Stimulated activated CD8-positive, alpha-beta memory T cell treated with anti-CD3 and anti-CD28 coated beads, Interleukin-7, amount 100 ng/mL, for 1 hour (primary cell): ENCODE data around the gene LIF.
"Not testable (repeated sequence)": the region's sequence is repeated elsewhere in the genome, so short reads cannot be mapped to it uniquely, and the experiment has no call there.

ENCODE experiments used
- DNase-seq, 2 donors: peaks; one replicate each; pipeline ENCODE4 v3.0.0-alpha.2; 2020; ENCODE audit warnings: low read depth in 2 of 2

The LIF gene

DNA sequence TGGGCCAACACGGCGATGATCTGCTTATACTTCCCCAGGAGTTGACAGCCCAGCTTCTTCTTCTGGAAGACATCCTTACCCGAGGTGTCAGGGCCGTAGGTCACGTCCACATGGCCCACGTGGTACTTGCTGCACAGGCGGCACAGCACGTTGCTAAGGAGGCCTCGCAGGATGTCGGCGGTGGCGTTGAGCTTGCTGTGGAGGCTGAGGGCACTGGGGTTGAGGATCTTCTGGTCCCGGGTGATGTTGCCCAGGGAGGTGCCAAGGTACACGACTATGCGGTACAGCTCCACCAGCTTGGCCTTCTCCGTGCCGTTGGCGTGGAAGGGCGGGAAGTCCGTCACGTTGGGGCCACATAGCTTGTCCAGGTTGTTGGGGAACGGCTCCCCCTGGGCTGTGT, 2.9 kb downstream of the LIF start:
- DNase-seq = no peak

DNA sequence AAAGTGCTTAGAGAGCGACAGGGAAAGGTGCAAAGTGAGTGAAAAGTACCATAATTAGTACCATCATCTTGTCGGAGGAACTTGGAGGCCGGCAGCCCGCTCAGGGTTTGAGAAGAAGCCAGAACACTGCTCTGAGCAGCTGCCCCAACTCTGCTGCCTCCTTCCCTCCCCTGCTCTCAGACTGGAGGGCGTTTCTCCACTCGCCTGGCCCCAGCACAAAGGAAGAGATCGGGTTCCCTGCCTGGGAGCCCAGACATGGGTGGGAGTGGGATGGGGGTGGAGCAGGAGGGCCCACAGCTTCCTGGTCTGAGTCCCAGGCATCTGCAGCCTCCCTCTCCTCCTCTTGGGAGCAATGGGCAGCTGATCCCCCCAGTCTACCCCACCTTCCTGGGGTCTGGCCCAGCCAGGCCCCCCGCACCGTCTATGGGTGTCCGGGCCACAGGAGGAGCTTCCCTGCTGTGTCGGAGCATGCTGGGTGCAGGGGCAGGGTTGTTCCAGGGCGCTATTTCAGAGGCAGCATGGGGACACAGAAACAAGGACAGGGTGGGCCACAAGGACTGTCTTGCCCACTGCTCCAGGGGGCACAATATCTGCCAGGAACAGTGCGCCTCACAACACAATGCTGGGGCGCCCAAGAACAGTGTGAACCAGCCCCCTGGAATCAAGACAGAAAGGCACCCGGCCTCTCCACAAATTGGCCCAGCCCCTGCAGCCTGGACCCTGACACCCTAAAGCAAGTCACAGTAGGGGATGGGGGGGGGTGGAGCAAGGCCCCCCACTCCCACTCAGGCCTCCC, 4.8 kb downstream of the LIF start:
- DNase-seq = no peak

DNA sequence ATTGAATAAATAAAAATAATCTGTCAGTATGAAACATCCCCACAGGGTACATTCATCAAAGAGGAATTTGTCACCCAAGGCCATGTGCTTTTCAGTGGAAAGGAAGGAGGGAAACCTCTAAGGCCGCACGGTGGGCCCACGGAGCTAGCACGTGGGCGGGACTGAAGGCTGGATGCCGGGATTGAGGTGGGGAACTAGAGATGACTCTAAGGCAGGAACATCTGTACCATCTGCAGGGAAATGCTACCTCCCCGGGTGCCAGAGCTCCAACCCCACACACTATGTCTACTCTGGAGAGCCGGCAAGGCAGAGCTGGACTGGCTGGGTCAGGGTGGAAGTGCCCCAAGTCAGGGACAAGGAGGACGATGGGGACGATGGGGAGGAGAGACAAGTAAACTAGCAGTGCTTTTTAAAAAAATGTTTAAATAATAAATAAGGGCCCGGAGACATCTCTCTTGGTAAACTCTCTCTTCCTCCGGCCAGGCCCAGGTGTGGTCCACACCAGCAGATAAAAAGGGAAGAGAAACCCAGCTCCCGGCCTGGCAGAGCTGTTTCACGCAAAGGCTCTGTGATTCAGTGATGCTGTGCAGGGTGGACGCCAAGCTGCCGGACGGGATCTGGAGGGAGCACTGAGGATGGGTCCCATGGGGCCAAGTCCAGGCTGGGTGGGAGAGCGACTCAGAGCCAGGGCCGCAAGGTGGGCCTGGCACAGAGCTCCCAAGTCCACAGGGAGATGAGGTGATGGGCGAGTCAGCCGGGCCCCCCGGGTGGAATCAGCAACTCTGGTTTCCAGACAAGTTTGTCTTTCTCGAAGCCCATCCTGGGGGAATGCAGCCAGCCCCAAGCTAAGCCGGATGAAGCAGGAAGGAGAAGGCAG, 5.8 kb downstream of the LIF start:
- no peak for DNase-seq

DNA sequence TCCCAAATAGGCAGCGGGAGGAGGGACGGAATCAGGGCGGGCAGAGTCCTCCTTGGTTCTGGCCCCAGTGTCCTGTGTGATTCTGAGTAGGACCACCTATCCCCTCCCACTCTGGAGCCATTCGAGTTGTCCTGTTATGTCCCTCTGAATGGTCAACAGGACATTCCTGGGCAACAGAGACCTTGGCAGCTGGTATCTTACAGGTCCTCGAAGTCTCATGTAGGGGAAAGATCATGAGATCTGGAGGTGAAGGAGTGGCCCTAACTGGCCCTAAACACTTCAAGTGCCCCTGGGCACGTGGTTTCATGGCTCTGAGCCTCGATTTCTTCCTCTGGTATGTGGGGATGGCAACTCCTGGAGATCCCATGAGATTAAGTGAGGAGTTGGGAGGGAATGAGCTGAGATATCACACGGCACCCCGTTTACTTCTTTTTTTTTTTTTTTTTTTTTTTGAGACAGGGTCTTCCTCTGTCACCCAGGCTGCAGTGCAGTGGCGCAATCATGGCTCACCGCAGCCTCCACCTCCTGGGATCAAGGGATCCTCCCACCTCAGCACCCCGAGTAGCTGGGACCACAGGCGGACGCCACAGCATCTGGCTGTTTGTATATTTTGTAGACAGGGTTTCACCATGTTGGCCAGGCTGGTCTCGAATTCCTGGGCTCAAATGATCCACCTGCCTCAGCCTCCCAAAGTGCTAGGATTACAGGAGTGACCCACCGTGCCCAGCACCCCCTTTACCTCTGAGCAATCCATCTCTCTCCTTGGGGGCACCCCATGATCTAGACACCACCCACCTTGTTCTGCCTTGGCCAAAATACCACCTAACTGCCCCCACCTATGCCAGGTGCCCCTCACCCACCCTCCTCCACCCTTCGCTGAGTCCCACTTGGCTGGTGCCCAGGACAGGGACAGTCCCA, 6.8 kb downstream of the LIF start:
- no peak for DNase-seq

DNA sequence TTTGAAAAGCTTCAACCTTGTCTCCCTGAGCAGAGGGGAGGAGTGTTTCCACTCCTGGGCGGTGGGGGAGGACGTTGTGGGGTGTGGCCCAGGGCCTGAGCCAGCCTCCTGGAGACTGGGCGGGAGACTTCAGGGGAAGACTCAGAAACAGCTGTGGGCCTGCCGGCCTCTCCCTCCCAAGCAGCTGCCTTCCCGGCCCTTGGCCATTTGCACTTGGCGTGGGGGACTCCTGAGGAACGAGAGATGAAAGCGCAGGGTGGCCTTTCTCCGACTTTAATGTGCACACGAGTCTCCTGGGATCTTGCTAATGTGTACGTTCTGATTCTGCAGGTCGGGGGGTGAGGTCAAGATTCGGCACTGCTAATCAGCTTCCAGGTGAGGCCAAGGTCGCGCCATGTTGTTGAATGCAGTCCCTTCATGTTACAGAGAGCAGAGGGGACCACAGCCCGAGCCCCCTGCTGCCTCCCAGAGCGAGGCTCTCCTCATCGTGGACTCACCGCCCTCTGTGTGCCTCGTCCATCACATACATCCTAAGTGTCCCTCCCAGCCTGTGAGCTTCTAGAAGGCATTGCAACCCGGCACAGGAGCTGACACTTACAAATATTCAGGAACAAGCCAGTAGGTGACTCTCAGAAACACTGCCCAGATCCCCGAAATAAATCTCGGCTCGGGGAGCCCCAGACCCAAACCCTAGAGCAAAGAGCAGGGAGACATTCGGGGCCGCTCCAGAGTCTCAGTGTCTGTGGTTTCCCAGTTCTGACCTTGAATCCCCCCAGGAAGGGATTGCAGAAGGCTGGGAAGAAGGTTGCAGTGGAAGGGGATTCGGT, 7.7 kb downstream of the LIF start:
- DNase-seq = no peak

DNA sequence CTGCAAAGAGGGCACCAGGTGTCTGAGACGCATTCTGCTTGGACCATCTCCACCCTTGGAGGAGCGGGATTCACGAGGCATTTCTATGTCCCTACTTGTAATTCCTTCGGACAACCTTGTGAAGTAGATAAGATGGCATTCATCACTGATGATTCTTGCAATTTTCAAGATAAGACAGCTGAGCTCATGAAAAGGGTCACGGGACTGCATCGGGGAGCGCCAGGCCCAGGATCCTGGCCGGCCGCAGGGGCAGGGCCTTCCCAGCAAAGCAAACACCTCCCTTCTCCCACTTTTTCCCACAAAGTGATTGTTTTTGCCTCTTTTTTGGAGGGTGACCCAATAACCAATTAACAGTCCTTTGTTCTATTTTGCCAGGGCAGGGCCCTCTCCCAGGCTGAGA, 8.4 kb downstream of the LIF start:
- DNase-seq = no peak

DNA sequence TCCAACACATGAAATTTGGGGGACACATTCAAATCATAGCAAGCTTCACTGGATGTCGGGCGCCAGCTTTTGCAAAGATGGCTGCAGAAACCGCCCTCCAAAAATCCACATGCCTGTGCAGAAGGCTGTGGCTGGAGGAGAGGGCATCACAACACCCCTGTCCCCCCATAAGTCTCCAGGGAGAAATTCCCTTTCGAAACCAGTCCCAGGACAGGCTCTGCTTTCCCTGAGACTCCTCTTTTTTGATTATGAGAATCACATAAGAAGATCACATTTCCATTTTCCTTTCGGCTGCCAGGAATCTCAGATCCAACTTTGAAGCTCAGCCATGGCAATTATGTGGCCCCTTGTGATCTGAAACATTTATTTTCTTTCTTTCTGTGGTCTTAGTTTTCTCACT, 9.7 kb downstream of the LIF start:
- DNase-seq = no peak

DNA sequence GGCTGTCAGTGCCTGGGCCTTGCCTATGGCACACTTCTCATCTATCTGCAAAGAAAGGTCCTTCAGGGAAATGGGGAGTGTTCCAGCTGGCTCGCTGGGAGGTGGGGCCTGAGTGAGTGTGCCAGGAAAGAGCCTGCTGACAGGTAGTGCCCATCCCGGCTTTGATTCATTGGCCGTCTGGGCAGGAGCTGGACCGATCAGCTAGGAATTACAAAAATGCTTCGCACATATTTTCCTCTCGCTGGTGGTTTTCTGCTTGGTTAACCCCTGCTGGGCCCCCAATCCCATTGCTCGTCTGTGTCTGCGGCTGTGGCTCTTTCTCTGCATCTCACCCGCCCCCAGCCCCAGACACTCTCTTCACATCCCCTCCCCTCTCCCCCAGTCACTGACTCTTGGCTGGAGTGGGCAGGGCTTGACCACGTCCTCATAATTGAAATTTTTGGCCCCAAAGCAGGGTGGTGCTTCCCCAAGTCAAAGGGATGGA, 10.8 kb downstream of the LIF start:
- DNase-seq = no peak

DNA sequence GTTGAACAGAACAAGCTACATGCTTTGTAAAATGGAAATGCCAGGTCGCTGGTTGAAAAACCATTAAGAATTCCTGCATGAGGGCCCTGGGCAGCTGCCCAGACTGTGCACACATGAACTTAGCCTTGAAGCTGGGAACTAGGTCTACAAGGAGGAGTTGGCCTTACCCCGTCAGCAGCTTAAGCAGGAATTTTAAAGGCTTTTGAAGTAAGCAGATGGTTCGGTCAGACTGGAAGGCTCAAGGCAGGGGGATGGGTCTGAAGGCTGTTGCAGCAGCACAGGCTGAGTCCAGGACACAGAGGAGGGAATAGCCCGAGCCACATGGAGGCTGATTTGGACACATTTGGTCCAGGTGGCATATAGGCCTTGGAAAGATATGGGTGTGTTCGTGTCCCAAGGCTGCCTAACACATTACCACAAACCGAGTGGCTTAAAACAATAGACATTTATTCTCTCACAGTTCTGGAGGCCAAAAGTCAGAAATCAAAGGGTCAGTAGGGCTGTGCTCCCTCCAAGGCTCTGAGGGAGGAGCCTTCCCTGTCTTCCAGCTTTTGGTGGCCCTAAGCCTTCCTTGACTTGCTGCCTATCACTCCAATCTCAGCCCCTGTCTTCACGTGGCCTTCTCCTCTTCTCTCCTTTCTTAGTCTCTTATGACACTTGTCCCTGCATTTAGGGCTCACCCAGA, 11.6 kb downstream of the LIF start:
- no peak for DNase-seq

DNA sequence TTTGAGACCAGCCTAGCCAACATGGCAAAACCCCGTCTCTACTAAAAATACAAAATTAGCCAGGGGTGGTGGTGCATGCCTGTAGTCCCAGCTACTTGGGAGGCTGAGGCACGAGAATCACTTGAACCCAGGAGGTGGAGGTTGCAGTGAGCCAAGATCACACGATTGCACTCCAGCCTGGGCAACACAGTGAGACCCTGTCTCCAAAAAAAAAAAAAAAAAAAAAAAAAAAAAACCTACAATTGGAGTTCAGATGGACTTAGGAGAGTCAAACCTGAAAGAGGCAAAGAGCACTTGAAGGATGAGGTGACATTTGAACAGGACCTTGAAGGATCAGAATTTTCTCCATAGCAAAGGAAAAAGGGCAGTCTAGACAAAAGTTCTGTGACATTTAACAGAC, 12.2 kb downstream of the LIF start:
- DNase-seq = not testable (repeated sequence)

DNA sequence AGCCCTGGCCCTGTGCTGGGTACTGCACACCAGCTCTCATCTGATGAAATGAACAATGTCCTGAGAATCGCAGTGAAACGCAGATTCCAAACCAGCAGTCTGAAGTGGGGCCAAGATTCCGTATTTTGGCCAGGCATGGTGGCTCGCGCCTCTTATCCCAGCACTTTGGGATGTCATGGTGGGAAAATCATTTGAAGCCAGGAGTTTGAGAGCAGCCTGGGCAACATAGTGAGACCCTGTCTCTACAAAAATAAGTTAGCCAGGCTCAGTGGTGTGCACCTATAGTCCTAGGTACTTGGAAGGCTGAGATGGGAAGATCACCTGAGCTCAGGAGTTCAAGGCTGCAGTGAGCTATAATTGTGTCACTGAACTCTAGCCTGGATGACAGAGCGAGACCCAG, 13.0 kb downstream of the LIF start:
- no peak for DNase-seq

DNA sequence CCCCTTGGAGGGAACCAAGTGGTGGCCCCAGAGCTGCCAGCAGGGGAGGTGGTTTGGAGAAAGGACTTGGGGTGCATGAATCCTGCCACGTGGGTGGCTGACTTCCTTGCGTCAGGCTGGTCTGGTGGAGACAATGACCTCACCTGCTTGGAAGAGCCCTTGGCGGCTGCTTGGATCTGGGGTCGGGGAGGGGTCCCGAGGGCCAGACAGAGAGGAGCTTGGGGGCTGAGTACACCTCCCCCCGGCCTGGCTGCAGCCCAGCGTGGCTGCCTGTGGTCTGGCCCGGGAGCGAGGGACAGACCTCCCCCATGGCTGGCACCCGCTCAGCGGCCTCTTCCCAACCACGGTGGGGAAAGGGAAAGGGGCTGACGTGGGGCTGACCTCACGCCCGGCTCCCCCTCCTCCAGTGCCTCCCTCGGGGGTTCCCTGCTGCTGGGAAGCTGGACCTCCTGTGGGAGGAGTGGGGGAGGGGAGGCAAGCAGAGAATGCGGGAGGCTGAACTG, 13.8 kb downstream of the LIF start:
- DNase-seq = no peak

DNA sequence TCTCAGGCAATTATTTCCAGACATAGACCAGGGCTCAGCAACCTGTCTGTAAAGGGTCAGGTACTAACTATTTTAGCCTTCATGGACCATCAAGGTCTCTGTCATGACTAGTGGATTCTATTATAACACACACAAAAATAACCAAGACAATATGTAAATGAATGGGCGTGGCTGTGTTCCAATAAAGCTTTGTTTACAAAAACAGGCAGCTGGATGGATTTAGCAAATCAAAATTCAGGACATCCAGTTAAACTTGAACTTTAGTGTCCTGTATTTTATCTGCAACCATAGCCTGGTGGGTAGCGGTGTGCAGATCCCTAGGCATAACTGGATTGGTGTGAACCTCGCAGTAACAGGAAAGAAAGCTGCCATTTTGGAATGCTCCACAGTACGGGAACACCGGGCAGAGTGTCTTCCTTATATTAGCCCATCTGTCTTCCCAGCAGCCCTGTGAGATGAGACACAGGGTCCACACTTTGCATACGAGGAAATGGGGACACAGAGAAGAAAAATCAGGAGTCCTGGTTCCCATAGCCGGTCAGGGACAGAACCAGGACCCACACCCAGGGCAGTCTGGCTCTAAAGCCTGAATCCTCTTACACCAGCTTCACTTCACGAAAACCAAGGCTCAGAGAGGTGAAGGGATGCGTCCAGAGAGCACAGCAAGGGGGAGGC, 15.6 kb downstream of the LIF start:
- no peak for DNase-seq

DNA sequence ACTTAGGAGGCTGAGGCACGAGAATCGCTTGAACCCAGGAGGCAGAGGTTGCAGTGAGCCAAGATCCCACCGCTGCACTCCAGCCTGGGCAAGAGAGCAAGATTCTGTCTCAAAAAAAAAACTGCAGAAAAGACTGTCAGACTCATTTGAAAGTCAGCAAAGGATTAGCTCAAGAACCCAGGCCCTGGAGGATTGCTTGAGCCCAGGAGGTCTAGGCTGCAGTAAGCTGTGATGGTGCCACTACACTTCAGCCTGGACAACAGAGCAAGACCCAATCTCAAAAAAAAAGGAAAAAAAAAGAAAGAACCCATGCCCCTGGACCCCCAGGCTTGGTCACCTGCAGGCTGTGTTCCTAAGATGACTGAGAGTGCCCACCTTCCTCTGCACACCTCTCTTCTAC, 16.2 kb downstream of the LIF start:
- no peak for DNase-seq

DNA sequence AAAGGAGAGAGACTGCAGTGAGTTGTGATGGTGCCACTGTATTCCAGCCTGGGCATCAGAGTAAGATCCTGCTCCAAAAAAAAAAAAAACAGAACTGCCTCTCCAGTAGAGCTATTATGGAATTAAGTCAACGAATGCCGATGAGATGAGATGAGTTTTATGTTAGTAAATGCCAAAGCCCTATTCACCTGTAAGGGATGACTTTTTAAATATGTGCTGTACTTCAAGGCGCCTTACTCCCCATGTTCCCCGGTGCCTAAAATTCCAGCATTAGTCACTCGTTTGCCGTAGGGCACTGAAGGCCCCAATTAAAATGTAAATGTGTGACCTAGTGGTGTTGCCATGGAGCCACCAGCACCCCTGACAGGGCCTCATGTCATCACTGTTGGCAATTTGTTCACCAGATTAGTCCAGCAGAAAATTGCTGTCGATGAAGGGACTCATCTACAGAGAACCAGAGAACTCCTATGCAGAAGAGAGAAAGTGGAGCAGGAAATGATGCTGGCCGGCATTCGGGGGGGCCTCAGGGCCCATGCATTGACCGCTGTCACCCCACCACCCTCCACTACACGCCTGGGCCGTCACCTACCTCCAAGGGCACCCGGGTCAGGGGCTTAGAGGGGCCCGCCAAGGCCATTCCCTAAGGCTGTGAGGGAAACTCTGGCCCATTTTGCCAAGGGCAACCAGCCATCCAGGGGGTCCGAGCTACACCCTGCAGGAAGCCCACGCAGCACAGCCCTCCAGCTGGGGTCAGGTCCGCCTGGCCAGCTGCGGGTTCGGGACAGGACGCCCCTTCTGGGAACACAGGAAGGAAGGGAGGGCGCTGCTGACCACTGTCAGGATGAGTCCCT, 17.8 kb downstream of the LIF start:
- DNase-seq = no peak

DNA sequence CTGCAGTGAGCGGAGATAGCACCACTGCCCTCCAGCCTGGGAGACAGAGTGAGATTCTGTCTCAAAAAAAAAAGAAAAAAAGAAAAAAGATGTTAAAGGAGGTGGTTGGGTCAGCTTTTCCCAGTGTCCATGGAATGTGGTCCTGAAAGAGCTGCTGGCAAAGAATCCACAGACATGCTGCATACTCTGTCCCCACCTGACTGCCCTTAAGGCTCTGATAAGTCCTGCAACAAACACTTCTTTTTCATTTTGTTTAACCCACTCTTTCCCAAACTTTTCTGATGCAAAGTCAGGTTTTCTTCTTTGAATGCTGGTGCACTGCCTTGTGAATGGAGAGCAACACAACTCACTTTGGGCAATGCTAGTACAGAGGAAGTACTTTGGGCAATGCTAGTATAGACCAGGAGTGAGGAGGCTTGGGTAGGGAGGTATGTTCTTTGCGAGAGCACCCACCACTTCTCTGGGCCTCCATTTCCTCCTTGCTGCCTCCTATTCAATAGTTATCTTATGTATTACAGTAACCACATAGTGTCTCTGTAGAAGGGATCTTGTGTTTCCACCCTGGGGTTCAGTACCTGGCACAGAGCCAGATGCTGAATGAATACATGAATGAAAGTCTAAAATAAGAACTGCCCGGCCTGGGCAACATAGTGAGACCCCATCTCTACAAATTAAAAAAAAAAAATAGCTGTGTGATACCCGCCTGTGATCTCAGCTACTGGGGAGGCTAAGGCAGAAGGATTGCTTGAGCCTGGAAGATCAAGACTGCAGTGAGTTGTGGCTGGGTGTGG, 18.9 kb downstream of the LIF start:
- DNase-seq = no peak

DNA sequence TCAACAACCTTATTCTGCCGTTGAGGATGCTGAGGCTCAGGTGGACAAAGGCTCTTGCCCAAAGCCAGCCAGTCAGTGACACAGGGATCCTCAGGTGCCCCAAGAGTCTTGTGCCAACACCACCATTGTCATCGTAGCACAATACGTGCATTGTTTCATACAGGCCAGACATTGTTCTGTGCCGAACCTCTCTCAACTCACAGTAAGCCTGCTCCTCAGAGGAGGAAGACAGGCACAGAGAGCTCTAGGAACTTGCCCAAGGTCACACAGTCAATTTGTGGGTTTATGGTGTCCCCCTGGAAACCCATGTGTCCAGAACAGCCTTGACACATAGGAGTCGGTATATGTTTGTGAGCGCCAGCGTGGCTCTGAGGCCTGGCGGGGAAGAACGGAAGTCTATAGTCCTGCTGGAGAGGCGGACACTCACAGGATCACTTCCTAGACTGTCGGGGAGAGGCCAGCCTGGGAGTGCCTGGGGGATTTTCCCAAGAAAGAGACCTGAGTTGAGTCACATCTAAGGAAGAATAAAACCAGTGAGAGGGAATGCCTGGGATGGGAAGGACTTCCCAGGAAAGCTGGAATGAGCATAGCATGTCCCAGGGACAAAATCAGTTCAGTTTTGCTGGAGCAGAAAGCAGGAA, 20.2 kb downstream of the LIF start:
- DNase-seq = no peak
